GM12865 (cell line): ENCODE results near the gene PDE3B.

Experiments
- DNase-seq: peaks from one replicate; pipeline ENCODE4 v3.0.0; 2010; ENCODE audit warnings: low read depth
- H3K4me3 ChIP-seq: 2 replicates; pipeline ENCODE4 v1.5.1; 2011; ENCODE audit warnings: mild to moderate bottlenecking, low read depth, low read length, control low read depth
- TF ChIP-seq, protein P1 (sequence below): IDR thresholded peaks from 2 replicates; pipeline ENCODE4 v1.5.1; 2011; ENCODE audit warnings: low read length, control low read depth, low read depth, inconsistent platforms; ENCODE audit not compliant: insufficient read depth; ENCODE audit errors: missing control alignments

The PDE3B gene

GRCh38 chr11:14668731-14669301 is 25.2 kb downstream of the PDE3B start:
- TF ChIP-seq, protein P1, sequence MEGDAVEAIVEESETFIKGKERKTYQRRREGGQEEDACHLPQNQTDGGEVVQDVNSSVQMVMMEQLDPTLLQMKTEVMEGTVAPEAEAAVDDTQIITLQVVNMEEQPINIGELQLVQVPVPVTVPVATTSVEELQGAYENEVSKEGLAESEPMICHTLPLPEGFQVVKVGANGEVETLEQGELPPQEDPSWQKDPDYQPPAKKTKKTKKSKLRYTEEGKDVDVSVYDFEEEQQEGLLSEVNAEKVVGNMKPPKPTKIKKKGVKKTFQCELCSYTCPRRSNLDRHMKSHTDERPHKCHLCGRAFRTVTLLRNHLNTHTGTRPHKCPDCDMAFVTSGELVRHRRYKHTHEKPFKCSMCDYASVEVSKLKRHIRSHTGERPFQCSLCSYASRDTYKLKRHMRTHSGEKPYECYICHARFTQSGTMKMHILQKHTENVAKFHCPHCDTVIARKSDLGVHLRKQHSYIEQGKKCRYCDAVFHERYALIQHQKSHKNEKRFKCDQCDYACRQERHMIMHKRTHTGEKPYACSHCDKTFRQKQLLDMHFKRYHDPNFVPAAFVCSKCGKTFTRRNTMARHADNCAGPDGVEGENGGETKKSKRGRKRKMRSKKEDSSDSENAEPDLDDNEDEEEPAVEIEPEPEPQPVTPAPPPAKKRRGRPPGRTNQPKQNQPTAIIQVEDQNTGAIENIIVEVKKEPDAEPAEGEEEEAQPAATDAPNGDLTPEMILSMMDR: no peak
- H3K4me3 ChIP-seq: no peak overlapping the region
- DNase-seq: no peak

GRCh38 chr11:14669499-14669898 is 25.9 kb downstream of the PDE3B start:
- H3K4me3 ChIP-seq: no peak overlapping the region
- TF ChIP-seq, protein P1: no peak
- DNase-seq: no peak

- TF ChIP-seq, protein P1: no peak
- H3K4me3 ChIP-seq: no peak overlapping the region
- DNase-seq: no peak
Measured at GRCh38 chr11:14669958-14670357, 26.4 kb downstream of the PDE3B start.

- no peak overlapping the region for H3K4me3 ChIP-seq
- TF ChIP-seq, protein P1: no peak
- no peak for DNase-seq
Measured at GRCh38 chr11:14672635-14673034, 29.0 kb downstream of the PDE3B start.

GRCh38 chr11:14673421-14673820 is 29.8 kb downstream of the PDE3B start:
- DNase-seq: no peak
- TF ChIP-seq, protein P1: no peak

DNA sequence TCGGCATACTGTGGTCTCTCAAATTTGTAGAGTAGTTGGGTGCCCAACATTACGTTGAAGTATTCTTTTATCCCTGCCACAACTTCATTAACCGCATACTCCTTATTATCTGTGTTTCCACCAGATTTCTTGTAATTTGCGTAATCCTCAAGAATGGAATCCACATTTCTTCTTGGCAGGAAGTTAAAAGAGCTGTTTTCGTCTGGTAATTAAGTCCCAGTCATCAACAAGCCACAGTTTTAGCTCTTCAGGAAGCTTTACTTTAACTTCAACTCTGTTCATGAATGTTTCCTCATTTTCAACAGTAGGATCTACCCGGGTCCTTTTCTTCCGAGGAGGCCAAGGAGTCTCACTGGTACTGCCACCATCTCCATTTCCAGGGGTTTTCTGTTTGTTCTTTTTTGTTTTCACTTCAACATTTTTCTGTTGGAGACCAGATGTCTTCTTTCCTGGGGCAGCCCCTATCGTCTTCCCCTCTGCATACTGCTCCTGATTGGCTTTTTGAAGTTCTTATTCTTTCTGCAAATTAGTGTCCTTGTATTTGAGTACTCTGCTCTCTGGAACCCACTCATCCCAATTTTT is 30.3 kb downstream of the PDE3B start:
- no peak for DNase-seq
- no peak overlapping the region for H3K4me3 ChIP-seq
- TF ChIP-seq, protein P1: no peak

More at GRCh38 chr11:14673421-14673820, 29.8 kb downstream of the PDE3B start:
- H3K4me3 ChIP-seq: no peak overlapping the region

DNA sequence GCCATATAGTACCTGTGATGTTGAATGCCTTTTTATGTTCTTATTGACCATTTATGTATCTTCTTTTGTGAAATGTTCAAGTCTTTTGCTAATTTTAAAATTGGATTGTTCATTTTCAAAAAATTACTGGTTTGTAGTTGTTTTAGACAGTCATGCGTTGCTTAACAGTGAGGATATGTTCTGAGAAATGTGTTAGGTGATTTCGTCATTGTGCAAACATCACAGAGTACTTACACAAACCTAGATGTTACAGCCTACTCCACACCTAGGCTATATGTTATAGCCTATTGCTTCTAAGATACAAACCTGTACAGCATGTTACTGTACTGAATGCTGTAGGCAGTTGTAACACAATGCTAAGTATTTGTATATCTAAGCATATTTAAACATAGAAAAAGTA is 32.5 kb downstream of the PDE3B start:
- TF ChIP-seq, protein P1: no peak
- H3K4me3 ChIP-seq: no peak overlapping the region
- DNase-seq: no peak
